Loucy (cell line): ENCODE measurements around the gene ENTR1.

Experiments used
- H2AFZ ChIP-seq: fragments of 200-600 bp; sonication (generic); 2 replicates; pipeline ENCODE4 v1.6.0; 2016; ENCODE audit warnings: antibody characterized with exemption, mild to moderate bottlenecking, low read length, moderate library complexity
- H3F3A ChIP-seq: fragments of 200-600 bp; 2 replicates; pipeline ENCODE4 v1.6.0; 2016; ENCODE audit warnings: antibody characterized with exemption, low read depth, mild to moderate bottlenecking
- H3K27me3 ChIP-seq: fragments of 200-600 bp; sonication (generic); 2 replicates; pipeline ENCODE4 v1.6.1; 2014; ENCODE audit warnings: low read length, mild to moderate bottlenecking; ENCODE audit not compliant: insufficient read depth, poor library complexity, severe bottlenecking
- H3K36me3 ChIP-seq: fragments of 200-600 bp; sonication (generic); 2 replicates; pipeline ENCODE4 v1.6.1; 2016; ENCODE audit warnings: low read length; ENCODE audit not compliant: insufficient read depth
- H3K4me1 ChIP-seq: fragments of 200-600 bp; sonication (generic); 2 replicates; pipeline ENCODE4 v1.5.1; 2014; ENCODE audit warnings: low read length, mild to moderate bottlenecking; ENCODE audit not compliant: insufficient read depth, poor library complexity, severe bottlenecking
- H3K4me2 ChIP-seq: fragments of 200-600 bp; sonication (generic); 2 replicates; pipeline ENCODE4 v1.6.0; 2014; ENCODE audit warnings: antibody characterized with exemption, low read length, low read depth, mild to moderate bottlenecking; ENCODE audit not compliant: poor library complexity, severe bottlenecking
- H3K4me3 ChIP-seq: fragments of 200-600 bp; sonication (generic); 2 replicates; pipeline ENCODE4 v1.5.1; 2014; ENCODE audit warnings: low read length, mild to moderate bottlenecking, mixed read lengths; ENCODE audit not compliant: poor library complexity, severe bottlenecking
- H3K79me2 ChIP-seq: fragments of 200-600 bp; sonication (generic); 2 replicates; pipeline ENCODE4 v1.6.1; 2014; ENCODE audit warnings: low read length; ENCODE audit not compliant: insufficient read depth
- H3K9ac ChIP-seq: fragments of 200-600 bp; sonication (generic); 2 replicates; pipeline ENCODE4 v1.6.0; 2014; ENCODE audit warnings: mild to moderate bottlenecking, low read depth, low read length, moderate library complexity; ENCODE audit not compliant: poor library complexity, severe bottlenecking
- H3K9me2 ChIP-seq: fragments of 200-600 bp; sonication (generic); replicated peaks from 2 replicates; pipeline ENCODE4 v1.6.1; 2016; ENCODE audit warnings: low read depth, low read length, mixed read lengths
- H3K9me3 ChIP-seq: fragments of 200-600 bp; sonication (generic); 2 replicates; pipeline ENCODE4 v1.6.1; 2014; ENCODE audit warnings: mild to moderate bottlenecking, antibody characterized with exemption, low read length, low read depth; ENCODE audit not compliant: insufficient read depth
- H4K20me1 ChIP-seq: fragments of 200-600 bp; sonication (generic); 2 replicates; pipeline ENCODE4 v1.6.0; 2014; ENCODE audit warnings: antibody characterized with exemption, low read length, mild to moderate bottlenecking; ENCODE audit not compliant: insufficient read depth, poor library complexity, severe bottlenecking
- EZH2phosphoT487 ChIP-seq: fragments of 200-600 bp; IDR thresholded peaks from 2 replicates; pipeline ENCODE4 v1.6.1; 2018; ENCODE audit warnings: antibody characterized with exemption, mild to moderate bottlenecking, moderate library complexity, borderline replicate concordance
- TF ChIP-seq, protein P1 (sequence below): fragments of 200-600 bp; sonication (generic); conservative IDR thresholded peaks from 2 replicates; pipeline ENCODE4 v1.5.1; 2014; ENCODE audit warnings: mild to moderate bottlenecking, antibody characterized with exemption, low read length

The ENTR1 gene

DNA sequence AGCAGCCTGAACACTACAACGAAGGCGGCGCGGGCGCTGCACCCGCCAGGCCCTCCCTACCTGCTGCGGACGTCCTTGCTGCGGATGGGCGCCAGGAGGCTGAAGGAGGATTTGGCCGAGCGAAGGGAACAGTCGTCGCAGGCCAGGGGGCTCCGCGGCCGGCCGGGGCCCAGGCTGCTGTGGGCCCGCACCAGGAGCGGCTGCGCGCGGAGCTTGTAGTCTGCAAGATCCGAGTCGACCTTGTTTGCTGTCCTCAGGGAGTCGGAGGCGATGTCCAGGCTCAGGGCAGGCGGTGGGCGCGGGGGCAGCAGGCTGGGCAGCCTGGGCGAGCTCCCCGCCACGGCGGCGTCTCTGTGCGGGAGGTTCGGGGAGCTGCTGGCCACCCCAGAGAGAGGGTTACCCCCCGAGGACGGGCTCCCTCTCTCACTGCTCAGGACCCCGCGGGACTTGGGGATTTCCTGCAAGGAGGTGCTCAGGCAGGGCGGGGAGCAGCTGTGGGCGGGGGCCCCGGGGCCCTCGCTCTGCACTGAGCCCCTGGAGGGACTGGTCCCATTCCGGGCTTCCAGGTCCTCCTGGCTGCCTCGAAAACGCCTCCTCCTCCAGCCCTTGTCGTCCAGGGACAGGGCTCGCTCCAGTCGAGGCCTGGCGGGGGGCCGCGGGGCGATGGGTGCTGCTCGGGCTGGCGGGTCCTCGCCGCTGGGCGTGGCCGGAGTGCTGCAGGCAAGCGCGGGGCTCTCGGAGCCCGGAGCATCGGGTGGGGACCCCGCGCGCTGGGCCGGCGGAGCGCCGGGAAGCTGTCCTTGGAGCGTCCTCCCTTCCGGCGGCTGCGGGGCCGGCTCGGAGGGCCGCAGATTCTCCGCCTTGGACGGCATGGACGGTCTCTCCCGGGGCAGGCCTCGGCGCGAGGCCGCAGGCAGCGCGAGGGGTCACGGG, 28.4 kb upstream of the ENTR1 start:
- H2AFZ ChIP-seq, result peak overlapping the region; percentile 32; the same call in 1 of the 2 replicates
- H3F3A ChIP-seq, result no peaks in the 10 kb centered on the region
- H3K4me1 ChIP-seq, result peaks cover 22% of the 10 kb centered on the region
- peak overlapping the region; percentile 93 for H3K4me3 ChIP-seq
- H3K9me2 ChIP-seq, result no peaks in the 10 kb centered on the region
- H3K36me3 ChIP-seq, result peaks cover 27% of the 10 kb centered on the region; the same call in 1 of the 2 replicates
- H3K9me3 ChIP-seq, result no peaks in the 10 kb centered on the region
- peak overlapping the region; percentile 87 for H3K9ac ChIP-seq
- no peaks in the 10 kb centered on the region for H3K27me3 ChIP-seq
- H3K79me2 ChIP-seq, result peaks cover 51% of the 10 kb centered on the region
- H3K4me2 ChIP-seq, result peak overlapping the region; percentile 98
- TF ChIP-seq, protein P1, sequence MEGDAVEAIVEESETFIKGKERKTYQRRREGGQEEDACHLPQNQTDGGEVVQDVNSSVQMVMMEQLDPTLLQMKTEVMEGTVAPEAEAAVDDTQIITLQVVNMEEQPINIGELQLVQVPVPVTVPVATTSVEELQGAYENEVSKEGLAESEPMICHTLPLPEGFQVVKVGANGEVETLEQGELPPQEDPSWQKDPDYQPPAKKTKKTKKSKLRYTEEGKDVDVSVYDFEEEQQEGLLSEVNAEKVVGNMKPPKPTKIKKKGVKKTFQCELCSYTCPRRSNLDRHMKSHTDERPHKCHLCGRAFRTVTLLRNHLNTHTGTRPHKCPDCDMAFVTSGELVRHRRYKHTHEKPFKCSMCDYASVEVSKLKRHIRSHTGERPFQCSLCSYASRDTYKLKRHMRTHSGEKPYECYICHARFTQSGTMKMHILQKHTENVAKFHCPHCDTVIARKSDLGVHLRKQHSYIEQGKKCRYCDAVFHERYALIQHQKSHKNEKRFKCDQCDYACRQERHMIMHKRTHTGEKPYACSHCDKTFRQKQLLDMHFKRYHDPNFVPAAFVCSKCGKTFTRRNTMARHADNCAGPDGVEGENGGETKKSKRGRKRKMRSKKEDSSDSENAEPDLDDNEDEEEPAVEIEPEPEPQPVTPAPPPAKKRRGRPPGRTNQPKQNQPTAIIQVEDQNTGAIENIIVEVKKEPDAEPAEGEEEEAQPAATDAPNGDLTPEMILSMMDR, result no peak
- TF ChIP-seq EZH2phosphoT487, result no peak
- peaks cover 42% of the 10 kb centered on the region for H4K20me1 ChIP-seq

DNA sequence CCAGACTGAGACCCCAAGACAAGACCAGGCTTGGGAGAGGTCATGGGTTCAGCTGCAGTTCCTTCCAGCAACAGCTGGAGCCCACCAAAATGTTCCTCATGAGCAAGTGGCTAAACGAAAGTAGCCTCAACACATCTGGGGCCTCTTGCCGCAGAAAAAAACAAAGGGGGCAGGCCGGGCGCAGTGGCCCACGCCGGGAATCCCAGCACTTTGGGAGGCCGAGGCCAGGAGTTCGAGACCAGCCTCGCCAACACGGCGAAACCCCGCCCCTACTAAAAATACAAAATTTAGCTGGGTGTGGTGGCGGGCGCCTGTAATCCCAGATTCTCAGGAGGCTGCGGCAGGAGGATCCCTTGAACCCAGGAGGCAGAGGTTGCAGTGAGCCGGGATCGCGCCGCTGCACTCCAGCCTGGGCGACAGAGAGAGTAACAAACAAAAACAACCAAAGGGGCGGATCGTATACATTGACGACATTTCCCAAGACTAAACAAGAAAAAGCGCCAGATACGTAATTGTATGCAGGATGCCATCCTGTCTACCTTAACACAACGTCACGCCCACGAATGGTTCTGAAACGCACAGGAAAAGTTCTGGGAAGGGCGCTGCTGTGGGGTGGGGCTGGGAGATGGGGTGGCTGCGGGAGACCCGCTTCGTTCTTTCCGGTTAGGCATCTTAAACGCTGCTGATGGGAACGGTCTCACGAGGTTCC, 27.6 kb upstream of the ENTR1 start:
- TF ChIP-seq, protein P1, result no peak
- no peak for TF ChIP-seq EZH2phosphoT487
- Histone ChIP-seq H3K9ac (peak overlapping the region; percentile 87), H3K27me3 (no peaks in the 10 kb centered on the region), H3K4me1 (peaks cover 22% of the 10 kb centered on the region), H3K4me2 (peak overlapping the region; percentile 98), H3K4me3 (peak overlapping the region; percentile 93), H3F3A (no peaks in the 10 kb centered on the region), H2AFZ (no peak overlapping the region), H3K79me2 (peaks cover 51% of the 10 kb centered on the region), H3K36me3 (peaks cover 23% of the 10 kb centered on the region; the same call in 1 of the 2 replicates), H3K9me2 (no peaks in the 10 kb centered on the region), H3K9me3 (no peaks in the 10 kb centered on the region), H4K20me1 (peaks cover 42% of the 10 kb centered on the region)

DNA sequence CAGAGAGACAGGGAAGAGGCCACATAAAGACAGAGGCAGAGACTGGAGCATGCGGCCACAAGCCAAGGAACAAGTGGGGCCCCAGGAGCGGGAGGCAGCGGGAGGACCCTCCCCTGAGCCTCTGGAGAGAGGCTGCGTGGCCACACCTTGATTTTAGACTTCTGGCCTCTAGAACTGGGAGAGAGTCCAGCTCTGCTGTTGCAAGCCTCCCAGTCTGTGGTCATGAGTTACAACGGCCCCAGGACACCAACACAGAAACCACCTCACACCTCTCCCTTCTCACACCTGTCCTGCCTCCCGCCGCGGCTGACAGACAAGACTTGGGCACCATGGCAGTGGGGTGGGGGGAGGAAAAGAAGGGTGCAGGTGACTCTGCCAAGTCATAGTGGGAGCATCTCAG, 27.0 kb upstream of the ENTR1 start:
- H3K4me2 ChIP-seq, result peak overlapping the region; percentile 98
- H4K20me1 ChIP-seq, result peaks cover 42% of the 10 kb centered on the region
- no peak overlapping the region for H2AFZ ChIP-seq
- peak overlapping the region; percentile 93 for H3K4me3 ChIP-seq
- H3K9ac ChIP-seq, result peak overlapping the region; percentile 87
- no peaks in the 10 kb centered on the region for H3K9me2 ChIP-seq
- TF ChIP-seq EZH2phosphoT487, result no peak
- TF ChIP-seq, protein P1, result no peak
- H3F3A ChIP-seq, result no peaks in the 10 kb centered on the region
- peaks cover 18% of the 10 kb centered on the region; the same call in 1 of the 2 replicates for H3K36me3 ChIP-seq
- H3K4me1 ChIP-seq, result peaks cover 22% of the 10 kb centered on the region
- no peaks in the 10 kb centered on the region for H3K9me3 ChIP-seq
- peaks cover 51% of the 10 kb centered on the region for H3K79me2 ChIP-seq
- H3K27me3 ChIP-seq, result no peaks in the 10 kb centered on the region
